KMS-11 (cell line): ENCODE results near the gene CLNS1A.

ENCODE experiments used
- H2AFZ ChIP-seq: fragments of 200-600 bp; sonication (generic); 2 replicates; pipeline ENCODE4 v1.6.1; 2016; ENCODE audit warnings: antibody characterized with exemption, mixed run types, low read depth
- H3K27ac ChIP-seq: fragments of 200-600 bp; sonication (generic); 2 replicates; pipeline ENCODE4 v1.6.1; 2016; ENCODE audit warnings: mild to moderate bottlenecking, mixed run types
- H3K27me3 ChIP-seq: fragments of 200-600 bp; sonication (generic); 2 replicates; pipeline ENCODE4 v1.6.1; 2017; ENCODE audit warnings: mild to moderate bottlenecking, low read depth, mixed run types, moderate library complexity; ENCODE audit not compliant: insufficient read depth
- H3K36me3 ChIP-seq: fragments of 200-600 bp; sonication (generic); 2 replicates; pipeline ENCODE4 v1.6.1; 2017; ENCODE audit warnings: mild to moderate bottlenecking, mixed run types; ENCODE audit not compliant: insufficient read depth
- H3K4me1 ChIP-seq: fragments of 200-600 bp; sonication (generic); 2 replicates; pipeline ENCODE4 v1.6.1; 2016; ENCODE audit warnings: mild to moderate bottlenecking, low read depth, mixed run types; ENCODE audit not compliant: poor library complexity, severe bottlenecking
- H3K4me2 ChIP-seq: fragments of 200-600 bp; sonication (generic); 2 replicates; pipeline ENCODE4 v1.7.0; 2016; ENCODE audit warnings: mild to moderate bottlenecking, mixed run types
- H3K4me3 ChIP-seq: fragments of 200-600 bp; sonication (generic); IDR thresholded peaks from 2 replicates; pipeline ENCODE4 v1.6.1; 2017; ENCODE audit warnings: low read depth, low read length, mixed read lengths; ENCODE audit not compliant: insufficient read depth
- H3K79me2 ChIP-seq: fragments of 200-600 bp; sonication (generic); 2 replicates; pipeline ENCODE4 v1.6.1; 2016; ENCODE audit warnings: low read depth, mixed run types; ENCODE audit not compliant: insufficient read depth
- H3K9ac ChIP-seq: fragments of 200-600 bp; sonication (generic); 2 replicates; pipeline ENCODE4 v1.6.1; 2016; ENCODE audit warnings: mild to moderate bottlenecking, mixed run types
- H4K20me1 ChIP-seq: fragments of 200-600 bp; sonication (generic); 2 replicates; pipeline ENCODE4 v1.6.1; 2016; ENCODE audit warnings: mild to moderate bottlenecking, mixed run types; ENCODE audit not compliant: insufficient read depth
- CTCF ChIP-seq: fragments of 200-600 bp; sonication (generic); conservative IDR thresholded peaks from 2 replicates; pipeline ENCODE4 v1.6.1; 2017; ENCODE audit warnings: low read depth, mild to moderate bottlenecking, antibody characterized with exemption, low read length, moderate library complexity, mixed read lengths

Gene CLNS1A

DNA sequence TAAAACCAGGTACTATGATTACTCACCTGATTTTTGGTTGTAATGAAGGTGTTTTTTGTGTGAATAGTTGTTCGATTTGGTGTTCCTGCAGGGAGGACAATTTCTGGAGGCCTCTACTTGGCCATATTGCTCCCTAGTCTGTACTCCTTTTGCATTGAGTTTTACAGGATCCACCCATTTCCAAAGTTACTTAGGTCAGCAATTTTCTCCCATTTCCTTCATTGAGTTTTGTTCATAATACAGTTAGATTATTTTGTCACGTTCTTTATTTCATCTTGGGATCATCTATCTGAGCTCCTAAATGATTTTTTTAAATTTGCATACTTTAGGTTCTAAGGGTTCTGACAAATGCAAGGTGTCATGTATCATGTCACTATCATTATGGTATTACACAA, 67.9 kb downstream of the CLNS1A start:
- Histone ChIP-seq H3K4me2 (no peak overlapping the region), H3K27ac (no peak overlapping the region), H3K9ac (no peak overlapping the region), H3K79me2 (no peaks in the 10 kb centered on the region), H3K27me3 (no peaks in the 10 kb centered on the region), H4K20me1 (no peaks in the 10 kb centered on the region), H3K36me3 (no peaks in the 10 kb centered on the region), H3K4me1 (no peaks in the 10 kb centered on the region), H3K4me3 (no peak overlapping the region), H2AFZ (no peak overlapping the region)
- TF ChIP-seq CTCF = no peak

DNA sequence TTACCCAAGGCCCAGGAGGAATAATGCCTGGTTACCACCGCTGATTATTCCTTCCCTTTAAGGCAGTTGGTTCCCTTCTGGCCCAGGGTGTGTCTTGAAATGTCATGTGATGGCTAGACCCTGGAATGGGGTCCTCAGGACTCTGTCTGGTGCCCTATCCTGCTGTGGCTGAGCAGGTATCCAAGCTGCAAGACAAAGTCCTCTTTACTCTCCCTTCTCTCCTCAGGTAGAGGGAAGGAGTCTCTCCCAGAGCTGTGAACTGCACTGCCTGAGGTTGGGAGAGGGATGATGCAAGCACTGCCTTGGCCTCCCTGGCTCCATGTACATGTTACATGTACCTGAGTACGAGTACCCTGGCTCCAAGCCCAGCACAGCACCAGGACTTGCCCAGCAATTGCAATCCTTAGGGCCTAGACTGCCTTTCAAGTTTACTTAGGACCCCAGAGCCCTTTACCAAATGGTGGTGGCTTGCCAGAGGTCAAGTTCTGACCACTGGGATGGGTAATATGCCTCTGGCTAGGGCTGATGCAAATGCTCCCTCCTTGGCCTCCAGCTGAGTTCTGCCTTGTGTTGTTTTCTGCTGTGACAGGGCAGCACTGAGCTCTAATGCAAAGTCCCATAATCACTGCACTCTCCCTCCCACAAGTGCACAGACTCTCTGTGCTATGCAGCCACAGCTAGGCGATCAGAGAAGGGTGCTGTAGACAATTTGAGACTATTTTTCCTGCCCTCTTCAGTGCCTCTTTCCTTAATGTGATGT, 68.5 kb downstream of the CLNS1A start:
- H3K79me2 ChIP-seq = no peaks in the 10 kb centered on the region
- no peak overlapping the region for H3K27ac ChIP-seq
- no peaks in the 10 kb centered on the region for H3K36me3 ChIP-seq
- no peak for TF ChIP-seq CTCF
- no peak overlapping the region for H3K4me2 ChIP-seq
- H3K4me3 ChIP-seq = no peak overlapping the region
- H4K20me1 ChIP-seq = no peaks in the 10 kb centered on the region
- H3K4me1 ChIP-seq = no peaks in the 10 kb centered on the region
- H3K27me3 ChIP-seq = no peaks in the 10 kb centered on the region
- no peak overlapping the region for H2AFZ ChIP-seq
- no peak overlapping the region for H3K9ac ChIP-seq

GRCh38 chr11:77568306-77568705, 69.3 kb downstream of the CLNS1A start:
- H3K27me3 ChIP-seq = no peaks in the 10 kb centered on the region
- no peak overlapping the region for H3K9ac ChIP-seq
- H3K27ac ChIP-seq = no peak overlapping the region
- no peaks in the 10 kb centered on the region for H4K20me1 ChIP-seq
- H3K4me2 ChIP-seq = no peak overlapping the region
- H3K79me2 ChIP-seq = no peaks in the 10 kb centered on the region
- no peak for TF ChIP-seq CTCF
- H3K36me3 ChIP-seq = no peaks in the 10 kb centered on the region
- no peak overlapping the region for H3K4me3 ChIP-seq
- no peaks in the 10 kb centered on the region for H3K4me1 ChIP-seq
- no peak overlapping the region for H2AFZ ChIP-seq
